ENCODE data around the gene GRIA4.

GRCh38 chr11:106021967-106022794 is 412.3 kb downstream of the GRIA4 start, which contains the start of gene MSANTD4:
- peak; percentile 61 for TF ChIP-seq POLR2A (IDR thresholded peaks at IDR 0.05; ENCODE audit: low read length)
- no peak for TF ChIP-seq GATA1 (IDR thresholded peaks at IDR 0.05; ENCODE audit: low read depth, low read length)

Data from erythroblast (primary cell).